GM19467 (cell line): ENCODE results near the gene AARS1.
A peak's percentile ranks its signal among the peaks of the same experiment; 100 is the strongest.
"Not testable (repeated sequence)": the region's sequence is repeated elsewhere in the genome, so short reads cannot be mapped to it uniquely, and the experiment has no call there.

ENCODE experiments used
- ATAC-seq: cut with Tn5 transposase; IDR thresholded peaks from one replicate; pipeline ENCODE4 v1.9.1; 2021; ENCODE audit warnings: mild to moderate bottlenecking, moderate library complexity; ENCODE audit not compliant: unreplicated experiment

AARS1 gene

DNA sequence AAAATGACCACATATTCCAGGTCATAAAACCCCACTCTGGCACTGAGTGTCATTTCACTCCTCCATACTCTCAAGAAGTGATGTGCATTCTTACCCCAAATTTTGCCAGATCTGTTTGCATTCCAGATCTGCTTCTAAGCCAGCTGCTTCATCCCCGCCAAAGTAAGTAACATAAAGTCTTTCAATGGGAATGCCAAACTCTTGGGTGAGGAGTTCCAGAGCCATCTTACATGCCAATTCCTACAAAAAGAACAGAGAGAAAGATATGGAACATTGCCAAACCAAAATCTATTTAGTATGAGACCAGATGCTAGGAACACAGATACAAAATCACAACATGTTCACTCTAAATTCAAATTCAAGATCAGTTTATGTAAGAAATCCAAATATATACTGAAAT lies 12.9 kb downstream of the AARS1 start:
- ATAC-seq, result no peak

DNA sequence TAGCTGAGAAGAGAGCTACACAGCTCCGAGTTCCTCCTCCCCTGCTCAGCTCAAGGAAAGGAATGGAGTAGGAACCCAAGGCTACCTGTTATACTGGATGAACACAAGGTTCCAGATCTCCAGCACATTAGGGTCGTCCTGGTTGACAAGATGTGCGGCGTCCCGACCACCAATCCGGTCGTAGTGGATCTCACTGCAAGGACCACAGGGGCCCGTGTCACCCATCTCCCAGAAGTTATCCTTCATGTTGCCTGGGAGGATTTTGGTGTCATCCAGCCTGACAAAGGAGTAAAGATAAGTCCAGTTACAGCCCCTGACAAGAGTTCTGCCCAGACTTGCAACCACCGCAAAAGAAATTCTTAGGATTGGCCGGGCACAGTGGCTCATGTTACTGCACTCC lies 17.6 kb downstream of the AARS1 start:
- no peak for ATAC-seq

DNA sequence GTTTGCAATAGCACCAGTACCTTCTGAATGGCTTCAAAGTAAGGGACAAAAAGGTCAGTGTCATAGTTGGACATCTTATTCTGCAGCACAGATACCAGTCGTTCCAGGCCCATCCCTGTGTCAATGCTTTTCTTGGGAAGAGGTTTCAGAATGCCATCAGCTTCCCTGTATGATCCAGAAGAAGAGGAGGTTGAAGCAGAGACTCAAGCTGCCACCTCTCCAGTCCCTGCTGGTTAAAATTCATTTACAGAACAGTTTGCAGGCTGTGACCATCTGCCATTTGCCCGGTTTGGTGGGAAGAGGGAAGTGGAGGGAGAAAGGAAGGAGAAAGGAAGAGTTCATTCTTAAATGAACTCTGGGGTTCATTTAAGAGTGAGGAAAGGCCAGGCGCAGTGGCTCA lies 19.1 kb downstream of the AARS1 start:
- ATAC-seq, result no peak

DNA sequence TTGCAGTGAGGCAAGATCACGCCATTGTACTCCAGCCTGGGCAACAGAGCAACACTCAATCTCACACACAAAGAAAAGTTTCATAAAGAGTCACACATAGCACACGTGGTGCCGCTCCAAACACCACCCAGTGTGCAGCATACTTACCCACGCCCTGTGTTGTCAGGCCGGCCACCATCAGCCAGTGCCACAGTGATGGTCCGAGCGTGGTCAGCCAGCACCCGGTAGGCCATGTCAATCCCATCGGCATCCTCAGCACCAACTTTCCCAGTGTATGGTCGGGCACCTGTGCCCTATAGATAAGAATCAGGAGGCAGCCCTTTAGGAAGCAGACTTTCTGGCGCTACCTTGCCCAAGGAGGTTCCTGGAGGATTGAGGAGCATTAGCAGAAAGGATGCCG lies 19.8 kb downstream of the AARS1 start:
- ATAC-seq, result no peak

GRCh38 chr16:70267922-70268321 lies 21.4 kb downstream of the AARS1 start:
- ATAC-seq, result not testable (repeated sequence)

DNA sequence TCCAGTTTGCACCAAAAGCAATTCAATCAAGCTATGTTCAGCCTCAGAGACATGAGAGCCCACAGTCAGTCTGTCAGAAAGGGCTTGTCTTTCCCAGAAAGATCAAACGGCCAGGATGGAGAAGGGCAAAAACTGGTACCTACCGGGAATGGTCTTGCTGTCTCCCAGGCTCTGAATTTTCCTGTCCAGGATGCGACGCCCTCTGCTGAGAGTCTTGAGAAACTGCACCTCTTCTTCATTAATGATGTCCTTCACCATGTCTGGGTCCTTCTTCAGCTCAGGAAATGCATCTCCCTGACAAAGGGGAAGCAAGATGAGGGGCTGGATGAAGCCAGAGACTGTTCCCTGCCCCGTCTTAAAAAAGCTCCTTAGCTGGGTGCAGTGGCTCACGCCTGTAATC lies 21.8 kb downstream of the AARS1 start:
- no peak for ATAC-seq

DNA sequence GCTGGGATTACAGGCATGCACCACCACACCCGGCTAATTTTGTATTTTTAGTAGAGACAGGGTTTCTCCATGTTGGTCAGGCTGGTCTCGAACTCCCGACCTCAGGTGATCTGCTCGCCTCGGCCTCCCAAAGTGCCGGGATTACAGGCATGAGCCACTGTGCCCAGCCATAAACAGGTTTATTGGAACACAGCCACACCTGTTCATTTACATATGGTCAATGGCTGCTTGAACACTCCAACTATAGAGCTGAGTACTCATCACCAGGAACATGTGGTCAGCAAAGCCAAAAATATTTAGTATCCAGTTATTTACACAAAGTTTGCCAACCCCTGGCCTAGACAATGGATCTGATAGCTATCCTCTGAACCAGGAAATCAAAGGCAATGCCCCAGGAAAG lies 29.4 kb downstream of the AARS1 start:
- not testable (repeated sequence) for ATAC-seq

GRCh38 chr16:70258946-70259345 lies 30.4 kb downstream of the AARS1 start:
- ATAC-seq, result no peak

- ATAC-seq, result no peak
Observed at GRCh38 chr16:70258065-70258464, 31.2 kb downstream of the AARS1 start.

DNA sequence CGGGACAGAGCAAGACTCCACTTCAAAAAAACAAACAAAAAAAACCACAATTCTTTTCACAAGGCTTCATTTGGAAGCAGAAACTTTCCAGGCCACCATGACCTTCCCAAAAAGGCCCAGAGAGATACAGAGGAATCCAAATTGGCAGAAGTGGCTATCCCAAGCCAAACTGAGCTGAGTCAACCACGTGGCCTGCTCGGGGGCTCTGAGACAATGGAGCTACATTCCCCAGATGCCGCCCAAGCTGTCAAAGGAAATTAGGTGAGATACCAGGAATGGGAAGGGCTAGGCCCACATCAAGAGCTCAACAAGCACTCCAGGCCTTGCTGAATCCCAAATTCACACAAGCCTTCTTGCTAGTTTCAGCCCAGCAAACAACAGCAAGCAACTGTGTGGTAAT lies 31.9 kb downstream of the AARS1 start:
- ATAC-seq, result no peak

GRCh38 chr16:70255574-70255973 lies 33.7 kb downstream of the AARS1 start:
- ATAC-seq, result no peak

- ATAC-seq, result no peak
Observed at GRCh38 chr16:70254965-70255286, 34.4 kb downstream of the AARS1 start.

- ATAC-seq, result no peak
Observed at GRCh38 chr16:70254180-70254964, 34.9 kb downstream of the AARS1 start.

DNA sequence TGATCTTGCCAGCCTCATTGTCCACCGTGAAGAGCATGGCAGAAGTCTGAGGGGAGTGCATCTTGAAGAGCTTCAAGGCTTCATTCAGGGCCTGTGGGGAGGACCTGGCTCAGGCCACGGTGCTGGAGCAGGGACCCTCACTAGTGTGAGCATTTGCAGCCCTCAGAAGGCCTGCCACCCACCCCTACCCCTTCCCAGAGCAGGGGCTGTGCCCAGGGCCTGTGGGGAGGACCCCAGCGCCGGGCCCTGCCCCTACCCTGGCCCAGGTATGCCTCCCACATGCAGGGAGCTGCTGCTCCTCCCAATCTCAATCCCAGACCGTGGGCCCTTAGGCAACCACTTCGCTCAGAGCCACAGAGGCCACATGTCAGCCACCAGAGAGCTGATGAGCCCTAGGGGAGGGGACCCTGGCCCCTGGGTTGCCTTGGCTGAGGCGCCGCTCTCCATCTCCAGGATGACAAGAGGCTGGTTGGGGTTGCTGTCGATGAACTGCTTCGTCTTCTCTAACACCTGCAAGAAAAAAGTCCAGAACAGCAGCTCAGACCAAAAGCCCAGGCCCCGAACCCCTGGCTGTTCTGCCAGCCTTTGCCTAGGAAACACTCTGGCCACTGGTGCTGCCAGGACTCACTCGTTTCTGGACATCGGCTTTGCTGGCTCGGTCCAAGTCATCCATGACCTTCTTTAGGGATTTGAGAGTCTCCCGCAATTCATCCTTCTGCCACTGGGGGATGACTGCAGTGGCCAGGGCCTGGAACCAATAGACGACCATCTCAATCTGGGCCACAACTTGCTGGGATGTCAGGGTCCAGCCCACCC lies 35.8 kb downstream of the AARS1 start:
- ATAC-seq, result no peak

- ATAC-seq, result no peak
Observed at GRCh38 chr16:70252355-70252988, 36.8 kb downstream of the AARS1 start.

GRCh38 chr16:70251629-70252354 lies 37.5 kb downstream of the AARS1 start, which contains the start of gene EXOSC6:
EXOSC6 (minus strand) TSS chr16:70251940; CDS start chr16:70251900, 40 bp downstream.
- peak; percentile 84 for ATAC-seq

DNA sequence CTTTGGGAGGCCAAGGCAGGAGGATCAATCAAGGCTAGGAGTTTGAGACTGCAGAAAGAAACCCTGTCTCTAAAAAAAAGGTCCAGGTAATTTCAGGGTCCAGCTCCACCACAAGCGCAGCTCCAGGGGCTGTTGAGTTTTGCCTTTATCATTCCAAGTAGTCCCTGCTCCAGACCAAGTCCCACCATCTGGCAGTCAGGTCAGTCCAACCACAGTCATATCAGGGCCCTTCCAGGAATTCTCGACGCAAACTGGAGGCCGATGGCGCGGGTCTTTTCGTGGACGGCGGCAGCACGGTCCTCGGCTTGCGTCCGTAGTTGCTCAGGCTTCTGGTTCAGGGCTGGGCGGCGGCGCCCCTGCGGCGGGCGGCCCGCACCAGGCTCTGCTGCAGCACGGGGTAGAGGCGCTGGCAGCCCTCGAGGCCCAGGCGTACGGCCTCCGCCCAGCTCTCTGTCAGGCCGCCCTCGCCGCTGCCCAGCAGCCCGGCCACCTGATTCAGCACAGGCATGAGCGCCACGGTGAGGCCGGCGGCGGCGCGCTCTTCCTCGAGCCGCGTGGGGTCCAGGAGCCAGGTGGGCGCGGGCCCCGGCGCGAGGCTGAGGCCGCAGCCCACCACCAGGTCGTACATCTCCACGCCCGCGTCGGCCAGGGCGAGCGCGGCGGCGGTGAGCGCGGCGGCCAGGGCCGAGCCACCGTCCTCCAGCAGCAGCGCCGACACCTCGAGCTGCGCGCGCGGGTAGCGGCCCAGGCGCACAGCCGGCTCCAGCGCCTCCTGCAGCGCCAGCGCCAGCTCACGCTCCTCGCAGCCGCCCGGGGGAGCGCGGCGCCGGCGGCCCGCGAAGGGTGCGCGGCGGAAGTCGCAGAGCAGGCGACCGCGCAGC lies 38.3 kb downstream of the AARS1 start:
- ATAC-seq, result peak; percentile 33

DNA sequence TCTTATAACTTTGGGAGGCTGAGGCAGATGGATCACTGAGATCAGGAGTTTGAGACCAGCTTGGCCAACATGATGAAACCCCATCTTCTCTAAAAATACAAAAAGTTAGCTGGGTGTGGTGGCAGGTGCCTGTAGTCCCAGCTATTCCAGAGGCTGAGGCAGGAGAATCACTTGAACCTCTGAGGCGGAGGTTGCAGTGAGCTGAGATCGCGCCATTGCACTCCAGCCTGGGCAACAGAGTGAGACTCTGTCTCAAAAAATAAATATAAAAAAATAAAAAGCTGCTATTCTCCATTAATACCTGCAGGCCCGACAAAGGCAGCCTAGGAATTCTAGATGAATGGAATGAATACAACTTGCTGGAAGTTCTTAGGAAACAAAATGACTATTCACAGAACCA lies 39.6 kb downstream of the AARS1 start:
- ATAC-seq, result not testable (repeated sequence)

DNA sequence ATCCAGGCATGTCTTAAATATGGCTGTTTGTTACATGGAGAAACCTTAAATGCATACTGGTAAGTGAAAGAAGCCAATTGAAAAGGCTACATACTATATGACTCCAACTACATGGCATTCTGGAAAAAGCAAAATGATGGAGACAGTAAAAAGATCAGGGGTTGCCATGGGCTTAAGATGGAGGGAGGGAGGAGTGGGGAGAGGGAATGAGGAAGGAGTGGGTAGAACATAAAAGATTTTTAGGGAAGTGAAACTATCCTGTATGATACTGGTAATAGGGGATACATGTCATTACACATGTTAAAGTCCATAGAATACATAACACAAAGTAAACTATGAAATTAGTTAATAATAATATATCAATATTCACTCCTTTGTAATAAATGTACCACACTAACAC lies 50.5 kb downstream of the AARS1 start:
- ATAC-seq, result not testable (repeated sequence)

GRCh38 chr16:70231831-70232230 lies 57.5 kb downstream of the AARS1 start:
- not testable (repeated sequence) for ATAC-seq
